SH-SY5Y (cell line): ENCODE data around the gene MSMO1.

Experiments used
- GATA2 ChIP-seq: IDR thresholded peaks from 2 replicates; pipeline ENCODE4 v1.6.1; 2011; ENCODE audit warnings: mild to moderate bottlenecking, low read depth, low read length
- GATA3 ChIP-seq: IDR thresholded peaks from 2 replicates; pipeline ENCODE4 v1.6.1; 2011; ENCODE audit warnings: low read depth, mild to moderate bottlenecking, low read length, moderate library complexity

DNA sequence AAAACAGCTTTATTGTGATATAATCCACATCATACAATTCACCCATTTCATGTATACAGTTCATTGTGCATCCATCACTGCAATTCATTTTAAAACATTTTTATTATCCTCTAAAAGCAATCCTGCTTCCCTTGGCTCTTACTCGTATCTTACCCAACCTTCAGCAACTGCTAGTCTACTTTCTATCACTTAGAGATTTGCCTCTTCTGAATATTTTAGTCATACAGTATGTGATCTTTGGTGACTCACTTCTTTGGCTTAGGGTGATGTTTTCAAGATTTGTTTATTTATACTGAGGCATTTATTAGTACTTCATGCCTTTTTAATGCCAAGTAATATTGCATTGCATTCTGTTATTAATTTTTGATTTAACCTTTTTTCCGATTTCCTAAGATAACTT is 15.0 kb upstream of the MSMO1 start:
- TF ChIP-seq GATA2 (no peak), GATA3 (no peak)
